GM18498 (cell line): ENCODE results near the gene EIF2S3B.

ENCODE experiments used
- ATAC-seq: cut with Tn5 transposase; IDR thresholded peaks from one replicate; pipeline ENCODE4 v1.9.1; 2021; ENCODE audit warnings: mild to moderate bottlenecking, moderate library complexity; ENCODE audit not compliant: unreplicated experiment

Gene EIF2S3B

DNA sequence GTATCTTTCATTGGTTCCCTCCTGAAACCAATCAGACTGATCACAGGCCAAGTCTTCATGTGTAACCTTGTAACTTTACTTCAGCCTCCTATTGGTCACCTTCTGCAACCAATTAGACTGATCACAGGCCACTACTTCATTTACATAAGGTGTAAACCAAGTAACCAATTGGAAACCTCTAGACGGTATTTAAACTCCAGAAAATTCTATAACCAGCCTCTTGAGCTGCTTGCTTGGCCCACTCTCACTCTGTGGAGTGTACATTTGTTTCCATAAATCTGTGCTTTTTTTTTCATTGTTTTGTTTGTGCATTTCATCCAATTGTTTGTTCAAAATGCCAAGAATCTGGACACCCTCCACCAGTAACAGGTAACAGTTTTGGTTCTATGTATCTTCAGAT lies 47.5 kb downstream of the EIF2S3B start:
- ATAC-seq: no peak

DNA sequence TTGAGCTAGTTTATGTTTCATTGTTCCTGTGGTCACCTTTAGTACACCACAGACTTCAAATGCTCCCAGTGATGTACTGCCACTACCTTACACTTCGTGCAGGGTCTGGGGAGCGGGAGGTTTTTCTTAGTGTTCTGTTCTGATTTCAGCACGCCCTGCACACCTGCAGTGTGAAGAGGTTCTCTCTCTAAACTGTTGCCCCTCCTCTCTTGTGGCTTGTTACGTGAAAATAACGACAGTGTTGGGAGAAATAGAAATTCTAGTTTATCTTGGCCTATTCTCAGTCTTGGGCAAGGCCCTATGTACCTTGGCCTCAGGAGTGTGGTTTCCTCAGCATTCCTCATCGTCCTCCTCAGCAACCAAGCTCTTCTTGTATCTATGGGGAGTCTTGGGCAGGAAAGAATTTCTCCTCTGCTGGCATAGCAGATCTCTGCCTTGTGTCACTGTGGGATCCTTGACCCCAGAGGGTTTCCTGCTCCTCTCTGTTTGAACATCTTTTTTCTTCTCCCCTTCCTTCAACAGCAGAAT lies 48.6 kb downstream of the EIF2S3B start:
- ATAC-seq: peak; percentile 45

- no peak for ATAC-seq
Measured at GRCh38 chr12:10554756-10555481, 49.2 kb downstream of the EIF2S3B start.

- ATAC-seq: peak; percentile 15
Measured at GRCh38 chr12:10557329-10557728, 51.6 kb downstream of the EIF2S3B start.

GRCh38 chr12:10557766-10558165 lies 52.1 kb downstream of the EIF2S3B start:
- peak; percentile 65 for ATAC-seq
